Bronchial epithelial cell (primary cell): Measurements from ENCODE around the gene NLRX1. TPM values are rescaled to one million over a fixed set of nuclear protein-coding genes. Genes with fewer than 3 reads are reported as not detected.

Source experiments
- DNase-seq: peaks from one replicate; pipeline ENCODE4 v3.0.0-alpha.2; 2010; ENCODE audit warnings: low read depth
- FAIRE-seq: peaks from 2 replicates; lab custom pipeline; 2011; peaks lifted over from hg19 to GRCh38; lab: Jason Lieb, UNC
- H3K27me3 ChIP-seq: 2 replicates; pipeline ENCODE4 v1.5.1; 2011; ENCODE audit warnings: low read length; ENCODE audit not compliant: control insufficient read depth, insufficient read depth
- H3K36me3 ChIP-seq: 2 replicates; pipeline ENCODE4 v1.5.1; 2011; ENCODE audit warnings: low read length; ENCODE audit not compliant: control insufficient read depth, insufficient read depth
- H3K4me3 ChIP-seq: 2 replicates; pipeline ENCODE4 v1.5.1; 2011; ENCODE audit warnings: mild to moderate bottlenecking, low read depth, low read length, control low read depth
- total RNA-seq: library from RNA; depleted of rRNA; stranded (reverse); fragments of >200 nt; gene quantifications from 2 replicates; pipeline ENCODE4 v1.2.1, GENCODE V29; 2014
- TF ChIP-seq, protein P1 (sequence below): IDR thresholded peaks from 2 replicates; pipeline ENCODE4 v1.5.1; 2011; ENCODE audit warnings: mild to moderate bottlenecking, moderate library complexity, low read length, control low read depth, inconsistent platforms; ENCODE audit not compliant: insufficient read depth, severe bottlenecking

The NLRX1 gene
- total RNA-seq, 1 donor from 2014 or later = 13.7 TPM

DNA sequence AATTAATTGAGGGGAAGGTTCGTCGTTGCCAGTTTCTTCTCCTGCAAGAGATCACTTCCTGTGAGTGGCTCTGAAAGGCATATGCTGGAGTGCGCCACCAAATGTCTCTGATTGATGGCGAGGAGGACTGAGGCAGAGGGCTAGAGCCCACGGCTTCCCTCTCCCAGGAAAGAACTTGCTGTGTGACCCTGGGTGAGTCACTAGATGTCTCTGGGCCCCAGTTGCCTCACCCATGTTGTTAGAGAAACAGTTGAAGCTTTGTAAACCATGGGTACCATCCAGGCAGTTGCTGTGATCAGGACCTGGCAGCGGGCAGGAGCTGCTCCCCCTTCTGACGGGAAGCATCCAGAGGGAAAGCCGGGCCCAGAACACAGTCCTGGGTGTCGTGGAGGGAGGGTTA, 16.5 kb upstream of the NLRX1 start:
- no peak overlapping the region for H3K4me3 ChIP-seq
- no peak for FAIRE-seq
- H3K36me3 ChIP-seq = no peaks in the 10 kb centered on the region
- TF ChIP-seq, protein P1, sequence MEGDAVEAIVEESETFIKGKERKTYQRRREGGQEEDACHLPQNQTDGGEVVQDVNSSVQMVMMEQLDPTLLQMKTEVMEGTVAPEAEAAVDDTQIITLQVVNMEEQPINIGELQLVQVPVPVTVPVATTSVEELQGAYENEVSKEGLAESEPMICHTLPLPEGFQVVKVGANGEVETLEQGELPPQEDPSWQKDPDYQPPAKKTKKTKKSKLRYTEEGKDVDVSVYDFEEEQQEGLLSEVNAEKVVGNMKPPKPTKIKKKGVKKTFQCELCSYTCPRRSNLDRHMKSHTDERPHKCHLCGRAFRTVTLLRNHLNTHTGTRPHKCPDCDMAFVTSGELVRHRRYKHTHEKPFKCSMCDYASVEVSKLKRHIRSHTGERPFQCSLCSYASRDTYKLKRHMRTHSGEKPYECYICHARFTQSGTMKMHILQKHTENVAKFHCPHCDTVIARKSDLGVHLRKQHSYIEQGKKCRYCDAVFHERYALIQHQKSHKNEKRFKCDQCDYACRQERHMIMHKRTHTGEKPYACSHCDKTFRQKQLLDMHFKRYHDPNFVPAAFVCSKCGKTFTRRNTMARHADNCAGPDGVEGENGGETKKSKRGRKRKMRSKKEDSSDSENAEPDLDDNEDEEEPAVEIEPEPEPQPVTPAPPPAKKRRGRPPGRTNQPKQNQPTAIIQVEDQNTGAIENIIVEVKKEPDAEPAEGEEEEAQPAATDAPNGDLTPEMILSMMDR = no peak
- DNase-seq = no peak
- peaks cover 12% of the 10 kb centered on the region for H3K27me3 ChIP-seq

DNA sequence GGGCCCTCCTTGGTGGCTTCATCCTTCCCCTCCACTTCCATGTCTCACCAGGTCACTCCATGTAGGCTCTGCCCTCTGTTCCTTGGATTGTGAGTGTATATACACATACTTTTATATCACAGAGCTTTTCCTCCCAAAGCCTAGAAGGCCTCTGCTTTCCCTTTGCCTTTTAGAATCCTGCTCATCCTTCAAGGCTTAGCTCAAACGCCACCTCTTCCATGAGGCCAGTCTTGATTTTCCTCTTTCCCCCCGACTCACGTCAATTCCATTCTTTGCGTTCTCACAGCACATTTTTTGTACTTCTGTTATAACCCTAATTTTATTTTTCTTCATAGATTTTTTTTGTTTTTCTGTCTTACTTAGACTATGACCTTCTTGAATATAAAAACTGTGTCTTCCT, 15.9 kb upstream of the NLRX1 start:
- Histone ChIP-seq H3K27me3 (peaks cover 12% of the 10 kb centered on the region), H3K36me3 (no peaks in the 10 kb centered on the region), H3K4me3 (no peak overlapping the region)
- DNase-seq (no peak), FAIRE-seq (no peak)
- TF ChIP-seq, protein P1 = no peak

DNA sequence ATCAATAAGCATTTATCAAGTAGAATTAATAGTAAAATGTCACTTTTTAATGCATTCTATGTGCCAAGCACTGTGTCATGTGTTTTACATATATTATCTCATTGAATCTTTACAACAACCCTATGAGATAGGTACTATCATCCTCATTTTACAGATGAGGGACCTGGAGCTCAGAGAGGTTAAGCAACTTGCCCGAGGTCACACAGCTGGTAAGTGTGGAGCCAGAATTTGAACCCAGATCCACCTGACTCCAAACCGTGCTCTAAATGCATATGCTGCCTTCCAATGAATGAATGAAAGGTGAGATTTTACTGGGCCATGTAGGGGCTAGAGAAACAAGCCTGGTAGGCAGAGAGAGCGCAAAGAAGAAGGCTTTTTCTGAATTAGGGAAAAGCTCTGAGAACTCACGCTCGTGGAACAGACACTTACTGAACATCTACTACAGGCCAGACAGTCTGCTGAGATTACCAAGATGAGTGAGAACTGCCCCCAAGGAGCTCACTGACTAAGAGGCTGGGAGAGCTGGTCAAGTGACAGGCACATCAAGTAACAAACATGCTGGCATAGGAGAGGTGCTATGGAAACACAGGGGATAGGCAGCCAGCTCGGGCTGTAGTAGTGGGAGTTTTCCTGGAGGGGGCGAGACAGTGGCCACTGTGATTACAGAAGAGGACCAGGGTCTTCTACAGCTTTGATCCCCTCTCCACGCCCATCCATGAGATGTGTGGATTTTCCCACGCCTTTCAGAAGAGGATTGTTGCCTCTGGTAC, 15.3 kb upstream of the NLRX1 start:
- FAIRE-seq = peak; percentile 18
- DNase-seq = no peak
- TF ChIP-seq, protein P1 = no peak
- Histone ChIP-seq H3K4me3 (no peak overlapping the region), H3K27me3 (peaks cover 12% of the 10 kb centered on the region), H3K36me3 (no peaks in the 10 kb centered on the region)

DNA sequence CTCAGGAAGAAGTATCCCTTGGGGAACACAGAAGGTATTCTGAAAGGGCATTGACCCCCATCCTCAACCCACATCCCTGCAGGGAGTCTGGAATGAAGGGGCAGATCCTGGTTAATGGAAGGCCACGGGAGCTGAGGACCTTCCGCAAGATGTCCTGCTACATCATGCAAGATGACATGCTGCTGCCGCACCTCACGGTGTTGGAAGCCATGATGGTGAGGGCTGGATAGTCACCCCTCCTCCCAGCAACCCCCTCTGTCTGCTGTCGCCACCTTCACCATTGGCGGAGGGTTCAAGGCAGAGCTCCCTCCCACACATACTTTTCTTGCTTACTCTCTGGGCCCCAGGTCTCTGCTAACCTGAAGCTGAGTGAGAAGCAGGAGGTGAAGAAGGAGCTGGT, 14.3 kb upstream of the NLRX1 start:
- peak; percentile 32 for FAIRE-seq
- no peak overlapping the region for H3K4me3 ChIP-seq
- TF ChIP-seq, protein P1 = no peak
- H3K27me3 ChIP-seq = peaks cover 12% of the 10 kb centered on the region
- no peaks in the 10 kb centered on the region for H3K36me3 ChIP-seq
- DNase-seq = no peak

DNA sequence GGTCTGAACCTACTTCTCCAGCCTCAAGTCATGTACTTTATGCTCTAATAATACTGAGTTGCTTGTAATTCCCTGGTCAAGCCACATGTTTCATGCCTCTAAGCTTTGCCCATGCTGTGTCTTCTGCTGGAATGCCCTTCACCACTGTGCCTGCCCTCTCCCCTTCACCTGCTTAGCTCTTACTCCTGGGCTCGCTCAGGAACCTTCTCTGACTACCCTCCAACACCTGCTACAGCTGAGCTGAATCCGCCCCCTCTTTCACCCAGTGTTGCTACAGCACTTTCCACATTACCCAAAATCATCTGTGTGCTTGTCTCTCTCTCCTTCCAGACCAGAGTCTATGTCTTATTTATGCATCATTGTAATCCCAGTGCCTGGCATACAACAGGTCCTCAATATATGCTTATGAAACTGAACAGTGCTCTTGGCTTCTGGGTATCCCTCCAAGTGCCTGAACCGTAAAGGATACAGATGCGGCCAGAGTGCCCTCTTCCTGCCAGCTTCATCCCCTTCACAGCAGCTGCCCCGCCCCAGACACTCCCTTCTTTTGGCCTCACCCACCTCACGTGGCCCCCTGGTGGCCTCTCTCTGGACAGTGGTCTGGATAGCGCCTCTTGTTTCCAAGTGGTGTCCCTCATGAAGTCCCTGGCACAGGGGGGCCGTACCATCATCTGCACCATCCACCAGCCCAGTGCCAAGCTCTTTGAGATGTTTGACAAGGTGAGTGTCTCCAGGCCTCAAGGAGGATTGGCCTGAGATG, 12.6 kb upstream of the NLRX1 start:
- Histone ChIP-seq H3K27me3 (no peaks in the 10 kb centered on the region), H3K4me3 (no peak overlapping the region), H3K36me3 (no peaks in the 10 kb centered on the region)
- TF ChIP-seq, protein P1 = peak; percentile 2
- DNase-seq (no peak), FAIRE-seq (no peak)
